Measurements from ENCODE around the gene DLG2. TPM values are rescaled to one million over a fixed set of nuclear protein-coding genes. Genes with fewer than 3 reads are reported as not detected.

Gene DLG2
- total and polyA plus RNA-seq, 2 donors (not counting 3 experiments of a cell fraction or from before 2014, with no cell fraction given), result 0.15 to 1.1 TPM

- FAIRE-seq (no peak), DNase-seq (ENCODE audit: low read depth, low spot score) (no peak)
- ChIA-PET POLR2A (no interaction called here), CTCF (interaction anchor here (1.0 kb wide), 1 partner anchor 37 kb away, joined by 4 read pairs; no protein-coding TSS in a partner anchor)
- no TSS peak for BruUV-seq (replicated peaks)
- H2AFZ ChIP-seq (ENCODE audit: low read depth, low read length), result no peak overlapping the region
- no peak for TF ChIP-seq MYC (IDR thresholded peaks at IDR 0.05; ENCODE audit: low read depth, low read length)
- TF ChIP-seq CTCF (IDR thresholded peaks at IDR 0.05; ENCODE audit: extremely low read depth in 1 of 2, insufficient read depth in 1 of 2, low read depth in 1 of 2, low read length in 2 of 2), result no peak
- no peak for TF ChIP-seq GATA2 (IDR thresholded peaks at IDR 0.05; ENCODE audit: insufficient read depth, insufficient read length, low read depth, low read length)
- no peak for TF ChIP-seq POLR2AphosphoS5 (IDR thresholded peaks at IDR 0.05; ENCODE audit: insufficient read depth, low read depth, low read length)
- no peak overlapping the region for H3K4me3 ChIP-seq (replicated peaks in 1 of 3; ENCODE audit: insufficient read depth in 1 of 3, low read depth in 1 of 3, low read length in 3 of 3)
- no peaks in the 10 kb centered on the region for H3K4me1 ChIP-seq (ENCODE audit: control insufficient read depth, extremely low read depth, insufficient read depth, low read length)
- no peaks in the 10 kb centered on the region for H3K27me3 ChIP-seq (ENCODE audit: control insufficient read depth in 2 of 2, insufficient read depth in 2 of 2, low read length in 2 of 2)
- intact Hi-C loops (cut with micrococcal nuclease) (no loop called here), dilution Hi-C loops (cut with MboI; ENCODE audit: extremely low pct_ligation_motif_present, low sequenced_read_pairs) (no loop called here)
- no peaks in the 10 kb centered on the region for H4K20me1 ChIP-seq (replicated peaks; ENCODE audit: control insufficient read depth, extremely low read depth, insufficient read depth, low read length)
- H3K9me3 ChIP-seq (replicated peaks; ENCODE audit: control insufficient read depth, insufficient read depth, low read length), result no peaks in the 10 kb centered on the region
- no peak overlapping the region for H3K4me2 ChIP-seq (ENCODE audit: insufficient read depth, low read length)
- H3K9ac ChIP-seq (replicated peaks; ENCODE audit: extremely low read depth, insufficient read depth, low read length), result no peak overlapping the region
- no peak overlapping the region for H3K27ac ChIP-seq (ENCODE audit: insufficient read depth, low read depth, low read length)
- no peaks in the 10 kb centered on the region for H3K9me1 ChIP-seq (replicated peaks; ENCODE audit: control insufficient read depth, extremely low read depth, insufficient read depth, low read length)
- no peaks in the 10 kb centered on the region for H3K36me3 ChIP-seq (ENCODE audit: control insufficient read depth in 2 of 2, extremely low read depth in 1 of 2, insufficient read depth in 2 of 2, low read length in 2 of 2)
- no peaks in the 10 kb centered on the region for H3K79me2 ChIP-seq (ENCODE audit: control insufficient read depth, insufficient read depth, low read length)
These were observed 1945.9 kb downstream of the DLG2 start for GRCh38 chr11:83681031-83681781.

- DNase-seq (ENCODE audit: low read depth, low spot score), result no peak
- dilution Hi-C loops (cut with MboI; ENCODE audit: extremely low pct_ligation_motif_present, low sequenced_read_pairs) (no loop called here), intact Hi-C loops (cut with micrococcal nuclease) (no loop called here)
- H3K27me3 ChIP-seq (ENCODE audit: control insufficient read depth in 2 of 2, insufficient read depth in 2 of 2, low read length in 2 of 2), result no peaks in the 10 kb centered on the region
- H3K9me3 ChIP-seq (replicated peaks; ENCODE audit: control insufficient read depth, insufficient read depth, low read length), result no peaks in the 10 kb centered on the region
- H3K4me1 ChIP-seq (ENCODE audit: control insufficient read depth, extremely low read depth, insufficient read depth, low read length), result no peaks in the 10 kb centered on the region
- no peaks in the 10 kb centered on the region for H3K9me1 ChIP-seq (replicated peaks; ENCODE audit: control insufficient read depth, extremely low read depth, insufficient read depth, low read length)
- no peak for FAIRE-seq
- CTCF ChIA-PET, result interaction anchor here (1.0 kb wide), 1 partner anchor 38 kb away, joined by 4 read pairs; no protein-coding TSS in a partner anchor
- no peaks in the 10 kb centered on the region for H4K20me1 ChIP-seq (replicated peaks; ENCODE audit: control insufficient read depth, extremely low read depth, insufficient read depth, low read length)
- TF ChIP-seq MAX (IDR thresholded peaks at IDR 0.05; ENCODE audit: insufficient read depth, insufficient read length), result no peak
- no peak for TF ChIP-seq POLR2A (IDR thresholded peaks at IDR 0.05; ENCODE audit: low read depth, low read length)
- TF ChIP-seq JUN (IDR thresholded peaks at IDR 0.05; ENCODE audit: borderline replicate concordance, insufficient read depth, insufficient read length, low read depth), result no peak
- no peak for TF ChIP-seq EZH2 (IDR thresholded peaks at IDR 0.05; ENCODE audit: borderline replicate concordance, low read depth, low read length, severe bottlenecking)
- TF ChIP-seq MYC (IDR thresholded peaks at IDR 0.05; ENCODE audit: low read depth, low read length), result no peak
- TF ChIP-seq CTCF (IDR thresholded peaks at IDR 0.05; ENCODE audit: extremely low read depth in 1 of 2, insufficient read depth in 1 of 2, low read depth in 1 of 2, low read length in 2 of 2), result no peak
- no peak for TF ChIP-seq POLR2AphosphoS5 (IDR thresholded peaks at IDR 0.05; ENCODE audit: insufficient read depth, low read depth, low read length)
- no peak for TF ChIP-seq GATA2 (IDR thresholded peaks at IDR 0.05; ENCODE audit: insufficient read depth, insufficient read length, low read depth, low read length)
- no peak for TF ChIP-seq FOS (IDR thresholded peaks at IDR 0.05; ENCODE audit: borderline replicate concordance, insufficient read depth, low read length)
- H2AFZ ChIP-seq (ENCODE audit: low read depth, low read length), result no peak overlapping the region
- H3K4me3 ChIP-seq (replicated peaks in 1 of 3; ENCODE audit: insufficient read depth in 1 of 3, low read depth in 1 of 3, low read length in 3 of 3), result no peak overlapping the region
- no peak overlapping the region for H3K9ac ChIP-seq (replicated peaks; ENCODE audit: extremely low read depth, insufficient read depth, low read length)
- no peaks in the 10 kb centered on the region for H3K36me3 ChIP-seq (ENCODE audit: control insufficient read depth in 2 of 2, extremely low read depth in 1 of 2, insufficient read depth in 2 of 2, low read length in 2 of 2)
- no peaks in the 10 kb centered on the region for H3K79me2 ChIP-seq (ENCODE audit: control insufficient read depth, insufficient read depth, low read length)
- no TSS peak for BruUV-seq (replicated peaks)
- H3K4me2 ChIP-seq (ENCODE audit: insufficient read depth, low read length), result no peak overlapping the region
- H3K27ac ChIP-seq (ENCODE audit: insufficient read depth, low read depth, low read length), result no peak overlapping the region
- POLR2A ChIA-PET, result no interaction called here
These were observed 1946.8 kb downstream of the DLG2 start for GRCh38 chr11:83680321-83680720.
